Adipose tissue (tissue), 3 donors: ENCODE results near the gene TTC5. TPM values are rescaled to one million over a fixed set of nuclear protein-coding genes. Genes with fewer than 3 reads are reported as not detected.
"Not testable (repeated sequence)": the region's sequence is repeated elsewhere in the genome, so short reads cannot be mapped to it uniquely, and the experiment has no call there.

Experiments
- H3K27ac ChIP-seq: one replicate; pipeline ENCODE4 v1.5.1; 2013; ENCODE audit warnings: low read depth, low read length
- WGBS, 3 donors: extraction: QIAGEN DNeasy Blood & Tissue Kit; methylation state at CpG; one replicate each; pipeline ENCODE4 v1.1.7; 2013; 5-methylcytosine and 5-hydroxymethylcytosine counted together
- polyA plus RNA-seq, 3 donors: library from polyadenylated mRNA; stranded (reverse); fragments of 200-250 nt; gene quantifications; one replicate each; pipeline ENCODE4 v1.2.3, GENCODE V29; 2013
- donor health status: healthy with polysubstance abuse.
- donor health status: Bipolar disorder and iron deficiency.
- donor health status: healthy.

TTC5 gene
- polyA plus RNA-seq, 3 donors: 3.7 to 10.1 (median 5.0) TPM

DNA sequence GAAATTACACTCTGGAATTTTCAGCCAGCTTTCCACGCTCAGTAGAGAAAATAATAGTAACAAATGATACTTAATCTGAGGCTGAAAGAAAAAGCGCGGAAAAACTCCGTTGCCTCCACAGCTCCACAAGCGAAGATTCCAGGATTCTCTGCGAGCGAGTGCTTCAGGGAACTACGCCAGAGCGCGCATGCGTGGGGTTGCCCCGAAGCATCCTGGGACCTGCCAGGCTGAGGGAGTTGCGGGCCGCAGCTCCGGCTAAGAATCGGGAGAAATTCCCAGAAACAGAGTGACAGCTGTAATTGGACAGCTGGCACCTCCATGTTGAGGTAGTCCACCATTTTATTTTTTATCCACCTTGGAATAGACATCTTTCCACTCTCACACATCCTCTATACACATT is 12.0 kb upstream of the TTC5 start:
- no peak overlapping the region for H3K27ac ChIP-seq
- 91 to 99% (median 96%) methylated on average over 16 of the region's 16 CpGs for WGBS, 3 donors

DNA sequence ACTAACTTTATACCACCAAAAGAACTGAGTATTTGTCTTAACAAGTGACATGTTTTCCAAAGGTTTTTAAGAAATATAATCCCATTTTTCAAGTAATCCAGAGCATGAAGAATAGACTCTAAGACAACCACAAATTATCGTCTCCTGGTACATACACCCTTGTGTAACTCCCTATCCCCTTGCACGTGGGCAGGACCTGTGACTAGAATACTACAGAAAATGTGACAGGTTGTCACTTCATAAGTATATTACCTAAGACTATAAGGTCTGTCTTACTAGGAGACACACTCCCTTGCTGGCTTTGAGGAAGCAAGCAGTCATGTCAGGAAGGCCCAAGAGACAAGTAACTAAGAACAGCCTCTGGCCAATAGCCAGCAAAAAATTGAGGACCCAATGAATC is 8.3 kb upstream of the TTC5 start:
- WGBS, 3 donors: 84 to 93% (median 87%) methylated on average over 2 of the region's 2 CpGs
- H3K27ac ChIP-seq: no peak overlapping the region

DNA sequence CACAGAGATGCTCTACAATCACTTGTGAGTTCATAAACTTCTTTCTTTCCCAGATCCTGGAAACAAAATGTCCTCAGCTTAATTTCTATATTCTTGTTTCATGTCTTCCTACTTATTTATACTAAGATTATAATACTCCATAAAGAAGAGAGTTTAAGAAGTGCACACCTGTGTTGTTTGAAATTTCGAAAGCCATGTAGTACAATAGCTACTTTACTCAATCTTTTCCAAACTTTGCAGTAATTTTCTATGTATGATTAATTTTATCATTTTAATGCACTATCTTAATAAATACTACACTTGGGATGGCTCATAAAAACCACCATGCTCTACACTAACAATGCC is 300 bp upstream of the TTC5 start:
- no peak overlapping the region for H3K27ac ChIP-seq
- 95 to 100% (median 100%) methylated on average over 1 of the region's 1 CpG for WGBS, 3 donors

DNA sequence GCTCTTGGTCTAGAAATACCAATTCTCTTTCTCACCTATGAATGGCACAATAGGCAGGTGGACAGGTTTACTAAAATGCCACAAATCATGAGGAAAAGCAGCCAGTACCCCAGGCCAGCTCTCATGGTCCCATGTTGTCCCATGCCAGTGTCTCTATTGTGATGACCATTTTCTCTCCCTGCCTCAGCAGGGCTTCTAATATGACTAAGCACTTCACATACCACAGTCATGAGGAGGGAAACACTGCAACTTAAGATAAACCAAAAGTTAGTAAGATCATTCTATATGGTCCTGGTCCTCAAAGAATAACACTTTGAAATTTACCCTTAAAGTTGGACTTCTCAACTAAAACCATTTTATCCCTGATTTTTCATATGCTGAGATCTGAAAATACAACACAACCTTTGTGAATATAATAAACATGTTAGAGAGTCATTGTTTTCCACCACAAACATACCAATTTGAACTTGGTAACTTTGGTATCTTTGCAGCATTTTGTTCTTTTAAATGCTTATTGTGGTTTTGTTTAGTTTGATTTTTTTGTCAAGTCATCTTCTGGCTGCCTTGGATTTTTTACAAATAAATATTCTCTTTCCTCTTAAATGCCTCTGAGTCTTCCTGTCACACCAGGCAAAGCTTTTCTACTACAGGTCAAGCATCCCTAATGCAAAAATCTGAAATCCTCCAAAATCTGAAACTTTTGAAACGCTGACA is 3.6 kb downstream of the TTC5 start:
- no peak overlapping the region for H3K27ac ChIP-seq
- 79 to 93% (median 84%) methylated on average over 1 of the region's 1 CpG for WGBS, 3 donors

GRCh38 chr14:20295067-20295466 is 10.7 kb downstream of the TTC5 start:
- no peak overlapping the region for H3K27ac ChIP-seq
- WGBS, 3 donors: 69 to 84% (median 71%) methylated on average over 4 of the region's 4 CpGs

GRCh38 chr14:20294636-20295035 is 11.1 kb downstream of the TTC5 start:
- 91 to 93% (median 92%) methylated on average over 2 of the region's 2 CpGs for WGBS, 3 donors

GRCh38 chr14:20281998-20282397 is 23.8 kb downstream of the TTC5 start:
- 100% methylated on average over 1 of the region's 1 CpG for WGBS, 3 donors
- H3K27ac ChIP-seq: not testable (repeated sequence)

More at GRCh38 chr14:20294636-20295035, 11.1 kb downstream of the TTC5 start:
- H3K27ac ChIP-seq: no peak overlapping the region

DNA sequence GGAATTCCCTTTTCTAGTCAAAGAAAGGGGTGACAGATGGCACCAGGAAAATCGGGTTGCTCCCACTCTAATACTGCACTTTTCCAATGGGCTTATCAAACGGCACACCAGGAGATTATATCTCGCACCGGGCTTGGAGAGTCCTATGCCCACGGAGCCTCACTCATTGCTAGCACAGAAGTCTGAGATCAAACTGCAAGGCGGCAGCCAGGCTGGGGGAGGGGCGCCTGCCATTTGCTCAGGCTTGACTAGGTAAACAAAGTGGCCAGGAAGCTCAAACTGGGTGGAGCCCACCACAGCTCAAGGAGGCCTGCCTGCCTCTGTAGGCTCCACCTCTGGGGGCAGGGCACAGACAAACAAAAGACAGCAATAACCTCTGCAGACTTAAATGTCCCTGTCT is 25.5 kb downstream of the TTC5 start:
- WGBS, 3 donors: 95 to 98% (median 97%) methylated on average over 7 of the region's 7 CpGs

DNA sequence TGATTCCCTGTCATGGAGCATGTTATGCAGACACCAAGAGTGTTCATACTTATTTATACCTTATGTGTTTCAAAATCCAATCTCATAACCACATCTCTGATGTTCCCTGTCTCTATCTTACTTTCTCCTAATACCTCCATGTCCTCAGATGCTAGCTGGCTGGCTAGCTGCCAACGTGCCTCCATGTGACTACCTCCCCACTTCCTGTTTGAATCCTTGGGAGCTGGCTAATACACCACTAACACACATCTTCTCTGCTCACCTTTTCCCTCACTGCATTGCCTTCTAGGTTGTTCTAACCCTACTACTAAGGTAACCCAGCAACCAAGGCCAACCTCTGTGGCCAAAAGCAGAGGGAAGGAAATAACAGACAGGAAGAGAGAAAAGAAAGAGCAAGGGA is 27.3 kb downstream of the TTC5 start:
- H3K27ac ChIP-seq: no peak overlapping the region
- 31 to 57% (median 33%) methylated on average over 1 of the region's 1 CpG for WGBS, 3 donors

More for the DNA sequence above, 25.5 kb downstream of the TTC5 start:
- H3K27ac ChIP-seq: not testable (repeated sequence)

GRCh38 chr14:20277409-20277808 is 28.3 kb downstream of the TTC5 start:
- 98 to 100% (median 98%) methylated on average over 2 of the region's 2 CpGs for WGBS, 3 donors
- H3K27ac ChIP-seq: no peak overlapping the region

GRCh38 chr14:20274062-20274461 is 31.7 kb downstream of the TTC5 start:
- H3K27ac ChIP-seq: no peak overlapping the region
- WGBS, 3 donors: 97 to 99% (median 97%) methylated on average over 2 of the region's 2 CpGs

DNA sequence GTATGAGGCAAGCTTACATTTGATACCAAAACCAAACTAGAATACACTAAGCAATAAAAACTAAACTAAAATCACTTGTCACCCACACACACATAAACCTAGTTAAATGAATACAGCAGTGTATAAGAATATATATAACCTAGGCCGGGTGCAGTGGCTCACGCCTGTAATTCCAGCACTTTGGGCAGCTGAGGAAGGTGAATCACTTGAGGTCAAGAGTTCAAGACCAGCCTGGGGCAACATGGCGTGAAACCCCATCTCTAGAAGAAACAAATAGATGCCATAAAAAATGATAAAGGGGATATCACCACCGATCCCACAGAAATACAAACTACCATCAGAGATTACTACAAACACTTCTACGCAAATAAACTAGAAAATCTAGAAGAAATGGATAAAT is 41.4 kb downstream of the TTC5 start:
- not testable (repeated sequence) for H3K27ac ChIP-seq
- WGBS, 3 donors: 93 to 96% (median 94%) methylated on average over 5 of the region's 5 CpGs

DNA sequence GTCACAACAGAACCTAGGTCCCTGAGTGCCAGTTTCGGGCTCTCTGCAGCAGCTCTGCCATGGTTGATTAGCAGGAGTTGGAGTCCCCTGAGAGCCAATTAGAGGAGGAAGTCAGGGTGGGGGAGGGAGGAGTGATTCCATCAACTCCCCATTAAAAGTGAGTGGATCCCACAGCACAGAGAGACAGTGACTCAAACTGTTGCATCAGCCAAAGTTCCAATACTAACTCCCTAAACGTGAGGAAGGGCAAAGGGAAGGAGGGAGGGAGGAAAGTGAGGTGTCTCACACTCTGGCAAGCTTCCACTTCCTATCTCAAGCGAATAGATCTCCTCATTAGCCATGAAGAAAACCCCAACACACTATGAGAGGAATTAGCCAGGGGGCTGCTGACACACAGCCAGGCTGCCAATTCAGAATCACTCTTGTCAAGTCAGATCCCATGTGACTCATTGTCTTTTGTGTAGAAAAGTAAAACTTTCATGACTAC is 43.1 kb downstream of the TTC5 start:
- WGBS, 3 donors: 43 to 63% (median 61%) methylated on average over 3 of the region's 3 CpGs
- H3K27ac ChIP-seq: no peak overlapping the region

DNA sequence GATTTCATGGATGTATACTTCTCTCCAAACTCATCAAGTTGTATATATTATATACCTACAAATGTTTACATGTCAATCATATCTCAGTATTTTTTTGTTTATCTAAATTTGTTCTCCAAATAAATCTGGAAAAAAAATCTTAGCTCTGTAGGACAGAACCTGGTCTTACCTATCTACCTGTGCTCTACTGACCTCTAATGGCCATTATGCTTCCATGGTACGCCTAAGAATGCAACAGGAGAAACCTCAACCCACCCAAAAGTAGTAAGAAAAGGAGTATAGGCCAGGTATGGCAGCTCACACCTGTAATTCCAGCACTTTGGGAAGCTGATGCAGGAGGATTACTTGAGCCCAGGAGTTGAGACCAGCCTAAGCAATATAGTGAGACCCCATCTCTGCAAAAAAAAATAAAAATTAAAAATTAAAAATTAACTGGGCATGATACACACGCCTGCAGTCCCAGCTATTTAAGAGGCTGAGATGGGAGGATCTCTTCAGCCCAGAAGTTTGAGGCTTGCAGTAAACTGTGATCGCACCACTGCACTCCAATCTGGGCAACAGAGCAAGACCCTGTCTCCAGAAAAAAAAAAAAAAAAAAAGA is 58.0 kb downstream of the TTC5 start:
- H3K27ac ChIP-seq: no peak overlapping the region
- 61 to 72% (median 67%) methylated on average over 3 of the region's 3 CpGs for WGBS, 3 donors

Other genes starting within 250 kb of the TTC5 start
- not detected for gene OR4L1, start 245.9 kb downstream of the TTC5 start, polyA plus RNA-seq
- not detected for gene OR4K17, start 195.2 kb downstream of the TTC5 start, polyA plus RNA-seq
- not detected for gene OR4N5, start 167.1 kb downstream of the TTC5 start, polyA plus RNA-seq
- not detected for gene OR11G2, start 115.1 kb downstream of the TTC5 start, polyA plus RNA-seq
- gene OR11H6, start 82.2 kb downstream of the TTC5 start, polyA plus RNA-seq: not detected
- gene OR11H7, start 77.0 kb downstream of the TTC5 start, polyA plus RNA-seq: not detected
- not detected for gene OR11H4, start 66.7 kb downstream of the TTC5 start, polyA plus RNA-seq
- 10 to 100 TPM; 27.7 to 59.4 (median 40.7) TPM for gene CCNB1IP1, start 27.3 kb upstream of the TTC5 start, polyA plus RNA-seq
- gene PARP2, start 37.7 kb upstream of the TTC5 start, polyA plus RNA-seq: 10 to 100 TPM in 2 of 3 donors, 1 to 10 TPM in 1; 8.7 to 16.9 (median 11.0) TPM
- 10 to 100 TPM in 2 of 3 donors, 1 to 10 TPM in 1; 5.4 to 16.2 (median 14.6) TPM for gene TEP1, start 107.5 kb upstream of the TTC5 start, polyA plus RNA-seq
- gene KLHL33, start 130.2 kb upstream of the TTC5 start, polyA plus RNA-seq: 1 to 10 TPM in 1 of 3 donors, under 1 TPM in 2; 0.09 to 1.6 (median 0.27) TPM
- gene OSGEP, start 148.9 kb upstream of the TTC5 start, polyA plus RNA-seq: 10 to 100 TPM; 19.5 to 26.7 (median 22.4) TPM
- gene APEX1, start 149.3 kb upstream of the TTC5 start, polyA plus RNA-seq: 100 to 1,000 TPM in 2 of 3 donors, 10 to 100 TPM in 1; 94.2 to 151 (median 116) TPM
- gene PIP4P1, start 155.5 kb upstream of the TTC5 start, polyA plus RNA-seq: 10 to 100 TPM; 19.0 to 36.6 (median 24.6) TPM
- 100 to 1,000 TPM in 1 of 3 donors, 10 to 100 TPM in 2; 17.0 to 182 (median 41.7) TPM for gene PNP, start 163.5 kb upstream of the TTC5 start, polyA plus RNA-seq
- under 1 TPM in 2 of 3 donors, not detected in 1; 0.05 to 0.09 TPM for gene RNASE10, start 199.6 kb upstream of the TTC5 start, polyA plus RNA-seq